ENCODE measurements around the gene ADAM23. TPM values are rescaled to one million over a fixed set of nuclear protein-coding genes. Genes with fewer than 3 reads are reported as not detected.

ADAM23 gene
- total RNA-seq, 2 experiments from 2014 or later, result not detected

DNA sequence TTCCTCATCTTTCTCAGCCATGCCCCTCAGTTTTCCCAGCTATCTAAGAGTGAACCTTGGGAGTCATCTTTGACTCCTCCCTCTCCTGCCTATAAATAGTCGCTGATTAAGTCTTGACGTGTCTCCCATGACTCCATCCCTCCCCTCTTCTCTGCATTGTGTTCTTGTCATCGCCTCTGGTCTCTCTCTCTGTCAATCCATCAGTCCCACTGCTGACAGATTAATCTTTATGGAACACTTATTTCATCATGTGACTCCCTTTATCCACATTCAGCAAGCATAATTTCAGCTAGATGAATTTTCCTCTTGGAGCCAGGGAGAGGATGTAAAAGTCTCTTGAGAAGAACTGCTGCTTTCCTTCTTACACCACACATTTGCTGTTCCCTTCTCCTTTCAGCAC, 9.4 kb downstream of the ADAM23 start:
- Mint-ChIP-seq H3K27me3 (ENCODE audit: low read depth) (peaks cover 9% of the 10 kb centered on the region), H3K4me1 (ENCODE audit: low read depth) (no peaks in the 10 kb centered on the region), H3K36me3 (ENCODE audit: low read depth) (no peaks in the 10 kb centered on the region), H3K4me3 (no peak overlapping the region), H3K27ac (no peak overlapping the region), H3K9me3 (ENCODE audit: insufficient read depth) (no peaks in the 10 kb centered on the region)
- POLR2A ChIA-PET, result no interaction called here
- ATAC-seq (no peak), DNase-seq (no peak)
- CTCF ChIA-PET, result no interaction called here

DNA sequence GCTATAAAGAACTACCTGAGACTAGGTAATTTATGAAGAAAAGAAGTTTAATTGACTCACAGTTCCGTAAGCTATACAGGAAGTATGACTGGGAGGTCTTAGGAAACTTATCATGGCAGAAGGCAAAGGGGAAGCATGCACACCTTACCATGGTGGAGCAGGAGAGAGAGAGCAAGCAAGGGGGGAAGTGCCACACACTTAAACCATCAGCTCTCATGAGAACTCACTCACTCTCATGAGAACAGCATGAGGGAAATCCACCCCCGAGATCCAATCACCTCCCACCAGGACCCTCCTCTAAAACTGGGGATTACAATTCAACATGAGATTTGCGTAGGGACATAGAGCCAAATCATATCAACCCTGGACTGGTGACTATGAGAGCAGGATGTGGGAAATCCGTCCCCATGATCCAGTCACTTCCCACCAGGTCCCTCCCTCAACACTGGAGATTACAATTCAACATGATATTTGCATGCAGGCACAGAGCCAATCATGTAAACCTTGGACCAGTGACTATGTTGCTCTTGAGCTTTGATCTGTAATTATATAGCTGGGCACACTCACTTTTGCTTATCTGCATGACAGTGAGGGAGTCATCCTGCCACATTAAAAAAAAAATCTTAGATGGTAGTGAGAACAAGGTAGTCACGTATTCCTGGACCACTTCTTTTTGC, 12.9 kb downstream of the ADAM23 start:
- H3K4me1 Mint-ChIP-seq (ENCODE audit: low read depth), result no peaks in the 10 kb centered on the region
- POLR2A ChIA-PET, result interaction anchor here (0.7 kb wide), 1 partner anchor 283 kb away, joined by 3 read pairs; no protein-coding TSS in a partner anchor
- H3K4me3 Mint-ChIP-seq, result no peak overlapping the region
- DNase-seq (no peak), ATAC-seq (no peak)
- no peak overlapping the region for H3K27ac Mint-ChIP-seq
- H3K36me3 Mint-ChIP-seq (ENCODE audit: low read depth), result no peaks in the 10 kb centered on the region
- peaks cover 8% of the 10 kb centered on the region for H3K27me3 Mint-ChIP-seq (ENCODE audit: low read depth)
- CTCF ChIA-PET, result no interaction called here
- no peaks in the 10 kb centered on the region for H3K9me3 Mint-ChIP-seq (ENCODE audit: insufficient read depth)

DNA sequence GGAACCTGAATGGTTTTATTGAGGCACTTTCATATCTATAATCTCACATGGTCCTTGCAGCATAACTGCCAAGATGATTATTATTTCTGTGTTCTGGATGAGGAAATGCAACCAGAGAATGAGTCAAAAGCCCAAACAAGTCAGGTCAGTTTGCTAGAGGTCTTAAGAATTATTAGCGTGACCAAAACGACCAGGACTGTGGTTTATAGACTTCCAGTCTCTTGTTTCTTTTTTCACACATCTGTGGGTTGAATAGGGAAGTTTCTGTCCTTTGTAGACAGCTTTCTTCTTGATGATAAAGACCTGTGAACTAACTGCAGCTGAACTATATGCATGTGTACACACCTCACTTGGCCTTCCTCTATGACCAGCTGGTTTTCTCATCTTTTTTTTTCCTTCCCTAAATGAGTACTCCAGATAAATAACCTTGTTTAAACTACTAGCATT, 13.9 kb downstream of the ADAM23 start:
- ATAC-seq (no peak), DNase-seq (no peak)
- H3K27me3 Mint-ChIP-seq (ENCODE audit: low read depth), result peaks cover 10% of the 10 kb centered on the region
- no peaks in the 10 kb centered on the region for H3K9me3 Mint-ChIP-seq (ENCODE audit: insufficient read depth)
- CTCF ChIA-PET, result no interaction called here
- no peaks in the 10 kb centered on the region for H3K36me3 Mint-ChIP-seq (ENCODE audit: low read depth)
- no peak overlapping the region for H3K27ac Mint-ChIP-seq
- POLR2A ChIA-PET, result interaction anchor here (0.7 kb wide), 1 partner anchor 284 kb away, joined by 3 read pairs; no protein-coding TSS in a partner anchor
- H3K4me3 Mint-ChIP-seq, result no peak overlapping the region
- no peaks in the 10 kb centered on the region for H3K4me1 Mint-ChIP-seq (ENCODE audit: low read depth)

DNA sequence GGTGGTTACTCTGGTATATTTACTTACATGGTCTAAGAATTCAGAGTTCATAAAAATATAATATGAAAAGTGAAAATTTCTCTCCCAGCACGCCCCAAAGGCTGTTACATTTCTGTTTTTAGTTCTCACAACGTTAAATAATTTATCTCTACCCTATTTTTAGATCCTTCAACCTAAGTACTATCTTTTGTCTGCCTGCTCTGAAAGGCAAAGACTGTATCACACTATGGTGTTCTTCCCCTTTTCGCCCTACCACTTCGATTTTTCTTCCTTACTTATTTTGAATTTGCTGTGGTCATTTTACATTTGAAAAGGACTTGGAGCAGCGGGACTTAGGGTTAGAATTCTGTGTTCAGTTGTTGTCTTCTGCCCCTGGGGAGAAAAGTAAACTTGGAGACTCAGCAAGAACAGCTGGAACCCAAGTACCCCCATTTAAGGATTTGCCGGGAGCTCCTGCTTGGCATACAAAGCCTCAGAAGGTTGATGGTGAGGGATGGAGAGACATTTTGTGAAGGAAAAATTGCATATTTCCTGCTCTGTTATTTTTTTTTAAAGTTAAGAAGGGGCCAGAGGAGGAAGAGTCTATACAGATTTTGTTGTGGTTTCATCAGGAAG, 19.0 kb downstream of the ADAM23 start:
- ChIA-PET POLR2A (no interaction called here), CTCF (interaction anchor here (1.3 kb wide), 1 partner anchor 9 kb away, joined by 3 read pairs; no protein-coding TSS in a partner anchor)
- DNase-seq (no peak), ATAC-seq (no peak)
- Mint-ChIP-seq H3K4me1 (ENCODE audit: low read depth) (no peaks in the 10 kb centered on the region), H3K27me3 (ENCODE audit: low read depth) (peaks cover 9% of the 10 kb centered on the region), H3K4me3 (no peak overlapping the region), H3K9me3 (ENCODE audit: insufficient read depth) (no peaks in the 10 kb centered on the region), H3K27ac (no peak overlapping the region), H3K36me3 (ENCODE audit: low read depth) (no peaks in the 10 kb centered on the region)

DNA sequence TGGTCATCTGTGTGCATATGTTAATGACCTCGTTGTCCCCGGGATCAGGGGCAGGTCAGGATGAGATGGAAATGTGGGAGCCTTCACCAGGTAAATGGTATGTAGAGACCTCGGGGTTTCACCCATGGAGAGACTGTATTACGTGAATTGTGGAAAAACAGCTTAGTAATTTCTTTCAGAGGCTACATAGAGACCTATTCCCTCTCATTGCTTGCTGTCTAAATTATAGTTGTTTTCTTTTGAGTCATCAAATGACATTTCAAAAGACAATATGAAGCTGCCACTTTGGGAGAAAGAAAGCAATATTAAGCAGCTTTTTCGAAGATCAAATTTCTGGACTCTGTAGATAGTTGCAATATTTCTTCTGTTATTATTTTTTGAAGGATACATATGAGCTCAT, 20.4 kb downstream of the ADAM23 start:
- no peaks in the 10 kb centered on the region for H3K9me3 Mint-ChIP-seq (ENCODE audit: insufficient read depth)
- H3K4me1 Mint-ChIP-seq (ENCODE audit: low read depth), result no peaks in the 10 kb centered on the region
- H3K4me3 Mint-ChIP-seq, result no peak overlapping the region
- H3K36me3 Mint-ChIP-seq (ENCODE audit: low read depth), result no peaks in the 10 kb centered on the region
- H3K27ac Mint-ChIP-seq, result no peak overlapping the region
- no peak for DNase-seq
- ChIA-PET CTCF (no interaction called here), POLR2A (no interaction called here)
- ATAC-seq, result no peak
- peaks cover 9% of the 10 kb centered on the region for H3K27me3 Mint-ChIP-seq (ENCODE audit: low read depth)

DNA sequence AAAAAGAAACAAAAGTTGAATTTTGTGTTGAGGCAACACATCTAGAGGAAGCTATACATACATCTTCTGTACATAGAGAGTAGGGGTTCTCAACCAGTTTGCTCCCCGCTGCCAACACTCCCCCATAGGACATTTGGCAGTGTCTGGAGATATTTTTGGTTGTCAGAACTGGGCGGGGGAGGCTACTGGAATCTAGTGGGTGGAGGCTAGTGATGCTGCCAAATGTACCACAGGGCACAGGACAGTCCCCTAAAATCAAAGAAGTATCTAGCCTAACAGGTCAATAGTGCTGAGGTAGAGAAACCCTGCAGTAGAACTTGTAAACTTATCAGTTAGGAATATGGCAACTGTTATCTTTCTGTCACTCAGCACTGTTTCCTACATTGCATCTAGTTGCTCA, 21.3 kb downstream of the ADAM23 start:
- ChIA-PET CTCF (no interaction called here), POLR2A (no interaction called here)
- H3K9me3 Mint-ChIP-seq (ENCODE audit: insufficient read depth), result no peaks in the 10 kb centered on the region
- H3K27ac Mint-ChIP-seq, result no peak overlapping the region
- no peaks in the 10 kb centered on the region for H3K36me3 Mint-ChIP-seq (ENCODE audit: low read depth)
- H3K27me3 Mint-ChIP-seq (ENCODE audit: low read depth), result peaks cover 8% of the 10 kb centered on the region
- ATAC-seq, result no peak
- no peak overlapping the region for H3K4me3 Mint-ChIP-seq
- DNase-seq, result no peak
- H3K4me1 Mint-ChIP-seq (ENCODE audit: low read depth), result no peaks in the 10 kb centered on the region

DNA sequence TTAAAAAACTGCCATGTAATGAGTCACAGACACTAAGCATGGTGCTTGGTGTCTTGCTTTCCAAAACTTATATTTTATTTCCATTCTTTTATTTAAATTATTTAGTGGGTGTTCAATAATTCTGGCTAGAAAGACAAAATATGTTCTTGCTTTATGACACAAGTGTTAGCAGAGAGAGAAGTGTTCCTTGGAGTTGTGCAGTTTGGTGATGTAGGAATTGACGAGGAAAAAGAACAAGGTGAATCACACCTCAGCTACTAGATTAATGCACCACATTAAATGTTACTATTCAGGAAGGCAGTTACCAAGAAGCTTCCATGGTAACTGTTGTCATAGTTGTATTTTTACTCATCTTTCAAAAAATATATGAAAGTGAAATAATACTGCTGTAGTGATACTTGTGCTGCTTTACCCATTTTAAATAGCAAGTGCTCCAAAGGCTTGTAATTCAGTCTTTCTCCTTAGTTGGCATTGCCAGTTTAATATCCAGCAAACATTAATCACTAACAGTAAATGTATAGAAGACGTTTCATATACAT, 28.3 kb downstream of the ADAM23 start:
- ATAC-seq, result no peak
- Mint-ChIP-seq H3K4me1 (ENCODE audit: low read depth) (no peaks in the 10 kb centered on the region), H3K4me3 (no peak overlapping the region), H3K27me3 (ENCODE audit: low read depth) (no peaks in the 10 kb centered on the region), H3K9me3 (ENCODE audit: insufficient read depth) (no peaks in the 10 kb centered on the region), H3K36me3 (ENCODE audit: low read depth) (no peaks in the 10 kb centered on the region), H3K27ac (no peak overlapping the region)
- POLR2A ChIA-PET, result no interaction called here
- CTCF ChIA-PET, result interaction anchor here (1.5 kb wide), 1 partner anchor 9 kb away, joined by 3 read pairs; no protein-coding TSS in a partner anchor
- no peak for DNase-seq

DNA sequence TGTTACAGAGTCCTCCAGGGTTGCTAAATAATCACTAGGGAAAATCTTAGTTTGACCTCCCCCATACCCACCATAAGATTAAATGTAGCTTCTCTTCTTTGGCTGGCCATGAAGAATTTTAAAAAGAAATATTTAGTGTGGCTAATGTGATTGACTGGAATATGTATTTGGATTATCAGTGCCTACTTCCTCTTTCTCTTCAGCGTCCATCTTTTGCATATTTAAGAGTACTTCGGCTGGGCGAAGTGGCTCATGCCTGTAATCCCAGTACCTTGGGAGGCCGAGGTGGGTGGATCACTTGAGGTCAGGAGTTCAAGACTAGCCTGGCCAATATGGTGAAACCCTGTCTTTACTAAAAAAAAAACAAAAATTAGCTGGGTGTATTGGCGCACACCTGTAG, 28.8 kb downstream of the ADAM23 start:
- DNase-seq (no peak), ATAC-seq (no peak)
- Mint-ChIP-seq H3K9me3 (ENCODE audit: insufficient read depth) (no peaks in the 10 kb centered on the region), H3K27me3 (ENCODE audit: low read depth) (no peaks in the 10 kb centered on the region), H3K4me3 (no peak overlapping the region), H3K4me1 (ENCODE audit: low read depth) (no peaks in the 10 kb centered on the region), H3K27ac (no peak overlapping the region), H3K36me3 (ENCODE audit: low read depth) (no peaks in the 10 kb centered on the region)
- CTCF ChIA-PET, result no interaction called here
- POLR2A ChIA-PET, result no interaction called here

DNA sequence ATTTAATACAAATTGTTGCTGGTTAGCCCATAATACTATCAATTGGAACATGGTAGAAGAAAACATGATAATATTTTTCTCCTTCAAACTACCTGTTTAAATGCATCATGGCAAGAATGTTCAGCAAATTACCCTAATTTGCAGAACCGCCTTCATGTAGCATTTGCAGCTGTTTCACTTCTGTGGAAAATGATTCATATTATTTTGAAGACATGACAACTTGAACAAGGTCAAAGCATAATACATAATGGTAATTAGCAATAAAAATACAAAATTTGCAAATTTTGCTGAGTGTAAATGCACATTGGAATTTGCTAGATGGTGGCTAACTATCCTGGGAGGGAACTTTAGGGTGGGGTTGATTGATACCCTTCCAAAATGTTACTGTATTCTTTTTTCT, 30.8 kb downstream of the ADAM23 start:
- H3K36me3 Mint-ChIP-seq (ENCODE audit: low read depth), result no peaks in the 10 kb centered on the region
- H3K4me1 Mint-ChIP-seq (ENCODE audit: low read depth), result no peaks in the 10 kb centered on the region
- DNase-seq (no peak), ATAC-seq (no peak)
- H3K27ac Mint-ChIP-seq, result no peak overlapping the region
- no peaks in the 10 kb centered on the region for H3K9me3 Mint-ChIP-seq (ENCODE audit: insufficient read depth)
- ChIA-PET POLR2A (no interaction called here), CTCF (no interaction called here)
- peaks cover 2% of the 10 kb centered on the region for H3K27me3 Mint-ChIP-seq (ENCODE audit: low read depth)
- no peak overlapping the region for H3K4me3 Mint-ChIP-seq

DNA sequence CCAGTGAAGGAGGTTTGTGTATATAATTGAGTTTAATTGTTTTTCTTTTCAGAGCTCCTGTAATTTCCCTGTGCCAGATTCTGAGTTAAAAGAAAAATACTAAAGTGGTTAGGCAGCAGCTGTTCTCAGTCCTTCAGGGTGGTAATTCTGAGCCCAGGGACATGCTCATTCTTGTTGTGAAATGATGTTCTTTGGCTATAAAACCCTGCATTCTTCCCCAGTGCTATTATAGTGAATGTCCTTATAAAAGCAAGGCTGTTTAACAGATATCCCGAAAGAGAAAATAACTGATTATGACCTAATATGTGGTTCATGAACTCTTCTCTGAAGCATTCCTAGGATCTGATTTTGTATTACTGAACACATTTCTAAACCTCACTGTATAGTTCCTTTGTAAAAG, 34.0 kb downstream of the ADAM23 start:
- Mint-ChIP-seq H3K27me3 (ENCODE audit: low read depth) (peaks cover 2% of the 10 kb centered on the region), H3K9me3 (ENCODE audit: insufficient read depth) (no peaks in the 10 kb centered on the region), H3K27ac (no peak overlapping the region), H3K4me1 (ENCODE audit: low read depth) (no peaks in the 10 kb centered on the region), H3K36me3 (ENCODE audit: low read depth) (no peaks in the 10 kb centered on the region), H3K4me3 (no peak overlapping the region)
- ChIA-PET POLR2A (no interaction called here), CTCF (no interaction called here)
- ATAC-seq (no peak), DNase-seq (no peak)

DNA sequence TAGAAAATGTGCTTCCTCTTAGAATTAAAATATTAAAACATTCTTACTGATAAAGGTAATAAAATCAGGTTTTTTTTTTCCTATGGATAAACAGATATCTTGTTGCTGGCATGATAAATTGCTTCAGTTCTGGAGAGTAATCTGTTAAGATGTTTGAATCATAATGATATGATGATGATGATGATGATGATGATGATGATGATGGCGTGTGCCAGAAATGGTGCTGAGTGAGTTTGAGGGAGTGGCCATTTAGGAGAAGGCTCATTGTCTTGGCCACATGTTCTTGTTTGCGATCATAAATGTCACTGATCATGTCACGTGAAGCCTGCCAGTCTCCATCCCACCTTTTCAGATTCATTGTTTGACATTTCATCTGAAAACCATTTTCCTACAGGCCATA, 35.0 kb downstream of the ADAM23 start:
- Mint-ChIP-seq H3K9me3 (ENCODE audit: insufficient read depth) (no peaks in the 10 kb centered on the region), H3K27ac (no peak overlapping the region), H3K4me1 (ENCODE audit: low read depth) (no peaks in the 10 kb centered on the region), H3K36me3 (ENCODE audit: low read depth) (no peaks in the 10 kb centered on the region), H3K27me3 (ENCODE audit: low read depth) (peaks cover 2% of the 10 kb centered on the region), H3K4me3 (no peak overlapping the region)
- no peak for ATAC-seq
- POLR2A ChIA-PET, result no interaction called here
- CTCF ChIA-PET, result no interaction called here
- DNase-seq, result no peak

DNA sequence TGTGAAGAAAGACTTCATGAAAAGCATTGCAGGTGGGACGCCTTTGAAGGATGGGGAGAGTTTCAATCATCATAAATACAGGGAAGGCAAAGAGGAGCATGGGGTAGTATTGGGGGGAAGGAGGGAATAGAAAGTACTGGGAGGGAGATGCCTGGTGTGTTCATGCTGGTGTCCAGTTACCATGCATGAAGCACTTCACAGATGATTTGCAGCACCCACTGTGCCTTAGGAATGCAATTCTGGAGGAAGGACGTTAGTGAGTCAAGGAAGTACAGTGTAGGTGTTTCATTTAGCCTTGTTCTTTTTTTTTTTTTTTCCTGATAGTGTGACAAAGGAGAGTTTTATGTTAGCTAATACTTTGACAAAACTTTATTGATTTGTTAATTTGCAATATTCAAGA, 36.8 kb downstream of the ADAM23 start:
- CTCF ChIA-PET, result no interaction called here
- H3K4me1 Mint-ChIP-seq (ENCODE audit: low read depth), result no peaks in the 10 kb centered on the region
- H3K27ac Mint-ChIP-seq, result no peak overlapping the region
- H3K27me3 Mint-ChIP-seq (ENCODE audit: low read depth), result peaks cover 2% of the 10 kb centered on the region
- POLR2A ChIA-PET, result no interaction called here
- no peak for DNase-seq
- no peaks in the 10 kb centered on the region for H3K36me3 Mint-ChIP-seq (ENCODE audit: low read depth)
- ATAC-seq, result no peak
- H3K4me3 Mint-ChIP-seq, result no peak overlapping the region
- H3K9me3 Mint-ChIP-seq (ENCODE audit: insufficient read depth), result no peaks in the 10 kb centered on the region

Measured in activated CD8-positive, alpha-beta T cell treated with anti-CD3 and anti-CD28 coated beads, Interleukin-2, amount 10 ng/mL, durations not matched to agents 7 days and 5 days (primary cell).